ENCODE results near the gene KCNC3.

DNA sequence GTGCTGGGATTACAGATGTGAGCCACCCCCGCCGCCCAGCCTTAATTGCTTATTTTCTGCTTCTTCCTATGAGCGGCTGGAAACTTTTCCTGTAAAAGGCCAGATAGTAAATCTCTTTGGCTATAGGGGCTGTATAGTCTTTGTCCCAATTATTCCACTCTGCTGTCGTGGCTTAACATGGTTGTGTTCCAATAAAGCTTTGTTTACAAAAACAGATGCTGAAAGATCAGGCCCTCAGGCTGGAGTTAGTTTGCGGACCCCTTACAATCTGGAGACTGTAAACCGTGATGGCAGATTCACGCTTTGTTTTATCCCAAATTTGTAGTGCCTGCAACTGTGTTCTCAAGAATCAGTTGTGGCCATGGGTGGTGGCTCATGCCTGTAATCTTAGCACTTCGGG is 10.7 kb downstream of the KCNC3 start:
- TF ChIP-seq CTCF (IDR thresholded peaks at IDR 0.05) (no peak), EP300 (IDR thresholded peaks at IDR 0.05) (no peak)
